A549 treated with CpdA at 1 μM for 4 hours (cell line): Measurements from ENCODE around the gene ANKRD40CL. TPM values are rescaled to one million over a fixed set of nuclear protein-coding genes. Genes with fewer than 3 reads are reported as not detected.

ENCODE experiments used
- total RNA-seq: library from RNA; stranded (reverse); fragments of 200-300 nt; extraction: Qiagen RNA extraction; gene quantifications from 5 replicates; pipeline ENCODE4 v1.2.3, GENCODE V29; 2022; ENCODE audit warnings: low read depth

Gene ANKRD40CL
- total RNA-seq: not detected in 5 replicates

DNA sequence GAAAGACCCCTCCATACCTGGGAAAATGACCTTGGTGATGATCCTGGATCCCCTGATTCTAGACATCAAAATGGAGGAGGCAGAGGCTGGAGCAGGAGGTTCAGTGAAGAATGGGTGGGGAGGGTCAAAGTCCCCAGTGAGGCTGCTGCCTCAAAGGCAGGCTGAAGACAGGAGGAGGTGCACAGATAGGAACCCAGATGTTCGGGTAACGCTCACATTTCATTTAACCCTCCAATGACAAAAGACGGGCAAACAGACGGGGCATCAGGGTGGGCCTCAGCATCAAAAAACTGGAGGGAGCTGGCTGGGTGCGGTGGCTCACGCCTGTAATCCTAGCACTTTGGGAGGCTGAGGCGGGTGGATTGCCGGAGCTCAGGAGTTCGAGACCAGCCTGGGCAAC is at the start of gene ANKRD40CL:
Gene ANKRD40CL, minus strand, starts transcription at position 73 of the 400 bp plus-strand sequence. CDS start 605 bp downstream, outside the sequence.

DNA sequence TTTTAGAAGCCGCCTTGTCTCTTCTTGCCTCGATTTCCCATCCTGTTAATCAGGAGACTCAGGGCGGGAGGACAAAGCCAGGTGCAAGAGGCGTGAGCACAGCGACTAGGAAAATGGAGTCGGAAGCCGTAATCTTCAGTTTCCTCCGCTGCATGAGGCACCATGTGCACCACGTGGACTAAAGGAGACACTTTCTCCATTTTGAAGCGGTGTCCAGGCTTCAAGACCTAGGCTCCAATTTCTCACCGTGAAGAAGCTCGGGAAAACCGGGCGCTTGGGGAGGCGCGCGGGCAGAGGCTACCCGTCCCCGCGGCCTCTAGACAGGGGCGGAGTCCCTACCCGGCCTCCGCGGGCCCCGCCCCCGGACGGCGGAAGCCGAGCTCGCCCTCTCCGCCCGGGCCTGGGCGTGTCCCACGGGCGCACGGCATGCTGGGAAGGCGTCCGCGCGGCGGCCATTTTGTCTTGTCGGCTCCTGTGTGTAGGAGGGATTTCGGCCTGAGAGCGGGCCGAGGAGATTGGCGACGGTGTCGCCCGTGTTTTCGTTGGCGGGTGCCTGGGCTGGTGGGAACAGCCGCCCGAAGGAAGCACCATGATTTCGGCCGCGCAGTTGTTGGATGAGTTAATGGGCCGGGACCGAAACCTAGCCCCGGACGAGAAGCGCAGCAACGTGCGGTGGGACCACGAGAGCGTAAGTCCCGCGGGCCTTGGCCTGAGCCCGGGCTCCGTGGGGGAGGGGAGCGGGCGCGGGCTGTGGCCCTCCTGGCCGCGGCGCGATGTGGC is 48.0 kb downstream of the ANKRD40CL start, which contains the start of gene LUC7L3:
Gene LUC7L3, plus strand, starts transcription at position 460 of the 780 bp plus-strand sequence. Its CDS starts 130 bp downstream, at position 590.

Other genes starting within 250 kb of the ANKRD40CL start
- gene EPN3, start 234.8 kb downstream of the ANKRD40CL start, total RNA-seq: 0.10 to 0.63 TPM (median 0.17 TPM) in 5 replicates
- gene SPATA20, start 220.3 kb downstream of the ANKRD40CL start, total RNA-seq: 66.3 to 85.6 TPM (median 79.5 TPM) in 5 replicates
- 3.1 to 4.8 TPM (median 4.4 TPM) in 5 replicates for gene CACNA1G, start 206.8 kb downstream of the ANKRD40CL start, total RNA-seq
- 114 to 159 TPM (median 130 TPM) in 5 replicates for gene ABCC3, start 132.6 kb downstream of the ANKRD40CL start, total RNA-seq
- gene ANKRD40, start 59.6 kb downstream of the ANKRD40CL start, total RNA-seq: 41.4 to 49.1 TPM (median 43.9 TPM) in 5 replicates
- gene LUC7L3, start 47.9 kb downstream of the ANKRD40CL start, total RNA-seq: 71.5 to 123 TPM (median 91.5 TPM) in 5 replicates
- 0.03 TPM in 1 of 5 replicates, not detected in the others for gene WFIKKN2, start 68.1 kb upstream of the ANKRD40CL start, total RNA-seq
- gene TOB1, start 98.8 kb upstream of the ANKRD40CL start, total RNA-seq: 73.6 to 92.6 TPM (median 77.4 TPM) in 5 replicates